Left forelimb (tissue), 1 donor: ENCODE measurements around the gene PDLIM4.
A peak's percentile ranks its signal among the peaks of the same experiment; 100 is the strongest.

Source experiments
- DNase-seq: peaks from one replicate; pipeline ENCODE4 v3.0.0-alpha.2; 2018; ENCODE audit warnings: low spot score

PDLIM4 gene

GRCh38 chr5:132253452-132254320 lies 3.8 kb upstream of the PDLIM4 start:
- DNase-seq: peak; percentile 54

- peak; percentile 42 for DNase-seq
Measured at GRCh38 chr5:132254321-132254977, 3.0 kb upstream of the PDLIM4 start.

- DNase-seq: peak; percentile 22
Measured at GRCh38 chr5:132256086-132256782, 1.3 kb upstream of the PDLIM4 start.

- no peak for DNase-seq
Measured at GRCh38 chr5:132256783-132257130, 739 bp upstream of the PDLIM4 start.

- no peak for DNase-seq
Measured at GRCh38 chr5:132258102-132259068, 889 bp downstream of the PDLIM4 start.

- peak; percentile 84 for DNase-seq
Measured at GRCh38 chr5:132259069-132259851, 1.8 kb downstream of the PDLIM4 start.

GRCh38 chr5:132260051-132260450 lies 2.6 kb downstream of the PDLIM4 start:
- DNase-seq: peak; percentile 59

- peak; percentile 57 for DNase-seq
Measured at GRCh38 chr5:132260714-132261551, 3.4 kb downstream of the PDLIM4 start.

GRCh38 chr5:132261881-132262845 lies 4.7 kb downstream of the PDLIM4 start:
- peak; percentile 34 for DNase-seq

GRCh38 chr5:132262882-132263547 lies 5.5 kb downstream of the PDLIM4 start:
- no peak for DNase-seq

GRCh38 chr5:132263548-132264261 lies 6.2 kb downstream of the PDLIM4 start:
- peak; percentile 46 for DNase-seq

GRCh38 chr5:132264546-132265335 lies 7.2 kb downstream of the PDLIM4 start:
- peak; percentile 34 for DNase-seq

- peak; percentile 73 for DNase-seq
Measured at GRCh38 chr5:132265336-132266030, 8.0 kb downstream of the PDLIM4 start.

- peak; percentile 41 for DNase-seq
Measured at GRCh38 chr5:132266031-132266835, 8.7 kb downstream of the PDLIM4 start.

- no peak for DNase-seq
Measured at GRCh38 chr5:132266836-132267160, 9.3 kb downstream of the PDLIM4 start.
